Keratinocyte (primary cell): ENCODE data around the gene MSANTD2.

Source experiments
- CTCF ChIP-seq, 3 experiments: IDR thresholded peaks in 1 of 3; conservative IDR thresholded peaks in 1 of 3; optimal IDR thresholded peaks in 1 of 3; 2 replicates in 2 of 3; 3 replicates in 1 of 3; pipeline versions ENCODE3 to v1.5.1; 2011; ENCODE audit warnings: low read length in 3 of 3, mild to moderate bottlenecking in 3 of 3, moderate library complexity in 2 of 3, control low read depth in 1 of 3, inconsistent platforms in 1 of 3; ENCODE audit not compliant: insufficient read depth in 2 of 3; ENCODE audit errors: extremely low read depth in 1 of 3
- EZH2 ChIP-seq: IDR thresholded peaks from one replicate; pipeline ENCODE4 v1.6.1; 2012; ENCODE audit warnings: inconsistent platforms, mild to moderate bottlenecking, low read length, moderate library complexity

- TF ChIP-seq CTCF (optimal IDR thresholded peaks at IDR 0.05 in 1 of 3, IDR thresholded peaks at IDR 0.05 in 1 of 3, conservative IDR thresholded peaks at IDR 0.05 in 1 of 3; ENCODE audit: extremely low read depth in 1 of 3, insufficient read depth in 2 of 3, low read length in 3 of 3) (peak; percentile 32 to 63 (median 61)), EZH2 (no peak)
Measured at GRCh38 chr11:124793466-124794278, 6.5 kb downstream of the MSANTD2 start.
